HG02852 (cell line): ENCODE measurements around the gene CCDC87.
"Not testable (repeated sequence)": the region's sequence is repeated elsewhere in the genome, so short reads cannot be mapped to it uniquely, and the experiment has no call there.

Source experiments
- ATAC-seq: cut with Tn5 transposase; IDR thresholded peaks from one replicate; pipeline ENCODE4 v1.9.1; 2021; ENCODE audit warnings: mild to moderate bottlenecking, moderate library complexity; ENCODE audit not compliant: unreplicated experiment

Gene CCDC87

GRCh38 chr11:66585447-66585846 lies 7.4 kb downstream of the CCDC87 start:
- ATAC-seq = not testable (repeated sequence)

GRCh38 chr11:66582565-66583147 lies 10.2 kb downstream of the CCDC87 start:
- ATAC-seq = not testable (repeated sequence)

GRCh38 chr11:66581261-66581660 lies 11.6 kb downstream of the CCDC87 start:
- no peak for ATAC-seq

GRCh38 chr11:66580803-66581202 lies 12.1 kb downstream of the CCDC87 start:
- no peak for ATAC-seq

- no peak for ATAC-seq
Measured at GRCh38 chr11:66579017-66579606, 13.8 kb downstream of the CCDC87 start.

GRCh38 chr11:66570850-66571180 lies 22.0 kb downstream of the CCDC87 start:
- ATAC-seq = no peak

GRCh38 chr11:66570079-66570849 lies 22.6 kb downstream of the CCDC87 start:
- no peak for ATAC-seq

GRCh38 chr11:66569076-66569475 lies 23.8 kb downstream of the CCDC87 start:
- ATAC-seq = no peak

GRCh38 chr11:66568124-66568916 lies 24.5 kb downstream of the CCDC87 start, which contains the start of gene CTSF:
TSS of gene CTSF (minus strand) at chr11:66568606. CDS start at chr11:66568486, 120 bp downstream.
- no peak for ATAC-seq

GRCh38 chr11:66567787-66568123 lies 25.1 kb downstream of the CCDC87 start:
- ATAC-seq = no peak

- no peak for ATAC-seq
Measured at GRCh38 chr11:66566221-66566620, 26.6 kb downstream of the CCDC87 start.

- no peak for ATAC-seq
Measured at GRCh38 chr11:66564984-66565383, 27.9 kb downstream of the CCDC87 start.

GRCh38 chr11:66564538-66564937 lies 28.3 kb downstream of the CCDC87 start:
- ATAC-seq = no peak

- ATAC-seq = no peak
Measured at GRCh38 chr11:66563832-66564231, 29.0 kb downstream of the CCDC87 start.

- ATAC-seq = no peak
Measured at GRCh38 chr11:66562907-66563583, 29.8 kb downstream of the CCDC87 start.

- no peak for ATAC-seq
Measured at GRCh38 chr11:66562275-66562674, 30.6 kb downstream of the CCDC87 start.

GRCh38 chr11:66561975-66562248 lies 31.0 kb downstream of the CCDC87 start:
- ATAC-seq = no peak

- ATAC-seq = no peak
Measured at GRCh38 chr11:66561178-66561974, 31.5 kb downstream of the CCDC87 start.

- ATAC-seq = no peak
Measured at GRCh38 chr11:66559866-66560676, 32.8 kb downstream of the CCDC87 start.
